Motor neuron (in vitro differentiated cells): ENCODE results near the gene ARID5B. TPM values are rescaled to one million over a fixed set of nuclear protein-coding genes. Genes with fewer than 3 reads are reported as not detected.

Experiments
- ATAC-seq, 8 experiments: fragments of 200-7000 bp; cut with Tn5 transposase; replicated peaks in 6 of 8; 2 replicates each; pipeline ENCODE4 v1.8.0; 2021; ENCODE audit warnings: mild to moderate bottlenecking in 8 of 8, moderate library complexity in 8 of 8
- H3K27ac ChIP-seq, 2 donors: fragments of 250-450 bp; sonication (Bioruptor Pico); 2 replicates each; pipeline ENCODE4 v1.9.0; 2021; ENCODE audit warnings: antibody characterized with exemption in 2 of 2, mild to moderate bottlenecking in 2 of 2, moderate library complexity in 1 of 2
- H3K4me1 ChIP-seq, 2 donors: fragments of 250-450 bp; sonication (Bioruptor Pico); replicated peaks in 1 of 2; 2 replicates each; pipeline ENCODE4 v1.6.1; 2021; ENCODE audit warnings: antibody characterized with exemption in 2 of 2, mild to moderate bottlenecking in 2 of 2, moderate library complexity in 1 of 2
- H3K4me3 ChIP-seq, 5 donors: fragments of 250-450 bp; sonication (Bioruptor Pico); 2 replicates each; pipeline ENCODE4 v1.9.0; 2021; ENCODE audit warnings: antibody characterized with exemption in 5 of 5, mild to moderate bottlenecking in 5 of 5, moderate library complexity in 4 of 5
- WGBS, 10 experiments: fragments of 450-650 bp; shearing (Covaris generic); methylation state at CpG; one replicate each; pipeline ENCODE4 v1.0.0; 2022; 5-methylcytosine and 5-hydroxymethylcytosine counted together
- in situ Hi-C, 9 experiments: fragments of 400-800 bp; cut with MboI; loops; one replicate each; pipeline ENCODE4 v1.15.0; 2021; ENCODE audit warnings: low sequenced_read_pairs in 9 of 9, low pct_unique_long_range_greater_than_20kb in 2 of 9; ENCODE audit not compliant: unreplicated experiment in 9 of 9
- total RNA-seq, 8 experiments: library from RNA; unstranded; fragments of 300-600 nt; gene quantifications; 2 replicates each; pipeline versions ENCODE4 v1.2.3 to v1.2.4, GENCODE V29; 2022

ARID5B gene
- total RNA-seq, 8 experiments from 2014 or later: 5.7 to 53.4 (median 14.7) TPM

DNA sequence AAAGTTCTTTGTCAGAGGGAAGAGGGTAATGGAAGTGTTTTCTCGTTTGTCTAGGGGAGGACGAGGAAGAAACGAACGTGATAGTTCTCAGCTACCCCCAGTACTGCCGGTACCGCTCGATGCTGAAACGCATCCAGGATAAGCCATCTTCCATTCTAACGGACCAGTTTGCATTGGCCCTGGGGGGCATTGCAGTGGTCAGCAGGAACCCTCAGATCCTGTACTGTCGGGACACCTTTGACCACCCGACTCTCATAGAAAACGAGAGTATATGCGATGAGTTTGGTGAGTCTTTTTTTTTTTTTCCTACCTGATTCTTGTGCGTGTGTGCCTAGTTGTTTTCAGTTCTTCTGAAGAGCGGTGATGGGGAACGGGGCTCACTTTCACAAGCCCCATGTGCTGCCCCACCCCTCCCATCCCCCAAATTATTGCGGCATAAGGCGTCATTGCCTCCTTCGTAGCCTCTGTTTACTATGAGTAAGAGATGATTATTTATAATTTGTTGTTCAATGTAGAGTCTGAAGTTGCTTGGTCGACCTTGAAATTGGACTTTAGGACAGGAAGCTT, 98.6 kb downstream of the ARID5B start:
- ATAC-seq: no peak
- WGBS, 10 experiments: 70 to 100% (median 94%) methylated on average over 1 to 17 of the region's 20 CpGs; no CpG with 5 or more reads in 2 of the 10 experiments
- H3K27ac ChIP-seq: no peak overlapping the region
- peaks cover 3 to 6% of the 10 kb centered on the region in 2 donors for H3K4me1 ChIP-seq
- no peak overlapping the region for H3K4me3 ChIP-seq
- in situ Hi-C loops: no loop called here

DNA sequence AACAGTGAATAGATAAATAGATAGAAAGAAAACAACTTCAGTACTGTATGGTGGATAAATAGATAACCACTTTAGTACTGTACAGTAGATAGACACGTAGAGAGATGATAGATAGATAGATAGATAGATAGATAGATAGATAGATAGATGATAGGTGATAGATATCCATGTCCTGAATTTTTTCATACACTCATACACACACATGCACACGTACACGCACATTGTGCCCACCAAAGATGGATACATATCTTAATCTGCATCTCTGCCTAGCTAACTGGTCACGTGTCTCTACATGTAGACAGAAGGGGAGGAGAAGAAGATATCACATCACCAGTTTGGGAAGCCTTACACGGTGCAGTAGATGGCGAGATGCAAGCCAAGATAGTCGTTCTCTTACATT, 99.2 kb downstream of the ARID5B start:
- in situ Hi-C loops: no loop called here
- Histone ChIP-seq H3K4me1 (no peaks in the 10 kb centered on the region), H3K27ac (no peak overlapping the region), H3K4me3 (no peak overlapping the region)
- WGBS, 10 experiments: 90 to 100% (median 99%) methylated on average over 1 to 5 of the region's 7 CpGs
- ATAC-seq: no peak

DNA sequence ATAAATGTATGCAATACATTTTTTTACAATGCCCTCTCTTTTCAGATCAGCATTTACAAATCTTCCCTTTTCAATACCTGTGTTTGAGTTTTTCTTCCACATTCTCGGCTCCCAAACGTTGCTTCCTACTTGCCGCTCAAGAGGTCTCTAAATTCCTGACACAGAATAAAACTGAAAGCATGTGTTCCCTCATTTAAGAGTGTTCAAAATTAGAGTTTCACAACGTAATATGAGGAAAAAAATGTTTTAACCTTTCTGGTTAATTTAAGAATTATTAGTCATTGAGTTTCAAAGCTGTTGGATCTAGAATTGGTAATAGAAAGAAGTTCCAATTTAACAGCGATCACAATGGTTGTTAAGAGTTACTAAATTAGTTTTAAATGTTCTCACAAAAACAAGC, 100.4 kb downstream of the ARID5B start:
- Histone ChIP-seq H3K4me3 (no peak overlapping the region), H3K4me1 (no peaks in the 10 kb centered on the region), H3K27ac (no peak overlapping the region)
- in situ Hi-C loops: no loop called here
- 15 to 96% (median 80%) methylated on average over 2 to 5 of the region's 5 CpGs for WGBS, 10 experiments
- ATAC-seq: no peak

DNA sequence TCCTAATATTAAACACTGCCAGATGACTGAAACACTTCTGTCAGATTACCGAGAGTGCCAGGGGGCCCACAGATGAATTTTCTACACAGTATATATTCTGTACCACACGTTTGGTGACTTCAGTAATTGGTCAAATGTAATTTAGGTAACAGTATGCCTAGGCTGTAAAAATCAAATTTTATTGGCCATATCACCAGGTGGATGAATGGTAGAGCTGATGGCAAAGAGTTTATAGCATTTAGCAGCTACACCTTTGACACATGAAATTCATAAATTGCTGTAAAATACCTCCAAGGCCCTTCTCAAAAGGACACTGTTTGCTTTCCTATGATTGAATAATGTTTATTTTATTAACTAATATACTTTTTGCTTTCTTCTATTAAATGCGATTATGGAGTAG, 101.3 kb downstream of the ARID5B start:
- H3K4me3 ChIP-seq: no peak overlapping the region
- 43 to 100% (median 83%) methylated on average over 1 to 3 of the region's 3 CpGs; no CpG with 5 or more reads in 1 of the 10 experiments for WGBS, 10 experiments
- no peak for ATAC-seq
- H3K4me1 ChIP-seq: no peaks in the 10 kb centered on the region
- H3K27ac ChIP-seq: no peak overlapping the region
- in situ Hi-C loops: no loop called here

DNA sequence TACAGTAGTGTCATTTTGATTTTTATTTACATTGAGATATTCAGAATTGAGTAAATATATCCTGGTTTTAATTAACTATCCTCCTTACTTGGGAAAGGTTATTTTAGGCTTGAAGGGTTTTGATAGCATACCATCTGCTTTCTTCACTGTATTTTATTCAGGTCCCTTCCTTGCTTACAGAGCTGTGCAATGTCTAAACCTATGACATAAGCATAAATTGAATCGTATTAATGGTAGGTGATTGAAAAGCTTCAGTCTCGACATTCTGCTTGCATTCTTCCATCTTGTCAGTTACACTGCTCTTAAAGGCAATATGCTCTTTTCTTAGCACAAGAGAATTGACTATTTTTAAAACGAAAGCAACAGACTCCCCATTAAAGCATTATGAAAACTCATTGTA, 102.5 kb downstream of the ARID5B start:
- WGBS, 10 experiments: 25 to 94% (median 80%) methylated on average over 1 to 3 of the region's 3 CpGs

DNA sequence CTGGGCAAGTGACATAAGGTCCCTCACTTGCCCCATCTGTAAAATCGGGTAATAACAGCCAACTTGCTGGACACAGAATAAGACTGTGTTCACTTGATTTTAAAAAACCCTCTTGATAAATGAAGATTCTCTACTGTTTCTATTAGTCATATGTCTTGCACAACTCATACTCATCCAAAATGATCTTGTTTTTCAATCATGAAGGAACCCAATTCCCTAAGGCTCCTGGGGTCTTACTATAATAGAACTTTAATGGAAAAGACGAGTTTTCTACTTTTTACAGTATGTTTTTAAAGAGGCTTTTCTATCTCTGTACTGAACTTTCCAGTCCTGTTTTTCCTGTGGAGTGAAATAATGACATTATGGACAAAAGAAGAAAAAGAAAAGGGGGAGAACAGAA, 103.8 kb downstream of the ARID5B start:
- no peak for ATAC-seq

More for the DNA sequence above, 102.5 kb downstream of the ARID5B start:
- ATAC-seq: no peak
- in situ Hi-C loops: no loop called here
- Histone ChIP-seq H3K4me3 (no peak overlapping the region), H3K4me1 (no peaks in the 10 kb centered on the region), H3K27ac (no peak overlapping the region)

DNA sequence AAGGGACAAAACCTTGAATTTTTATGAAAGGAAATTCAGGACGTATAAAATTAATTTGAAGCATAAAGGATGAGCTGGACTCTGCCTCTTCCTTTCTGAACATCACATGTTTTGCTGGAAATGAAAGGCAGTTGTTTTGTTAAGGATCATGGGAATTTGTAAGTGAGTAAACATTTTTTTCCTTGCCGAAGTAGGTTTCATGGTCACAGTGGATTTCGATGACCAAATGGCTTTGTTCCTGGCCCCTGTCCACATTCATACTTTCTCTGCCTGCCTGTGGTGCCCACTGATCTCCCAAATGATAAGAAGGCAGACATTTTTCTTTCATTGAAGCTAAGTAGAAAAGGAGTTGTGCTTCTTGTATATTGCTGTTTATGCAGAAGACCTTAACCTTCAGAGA, 104.2 kb downstream of the ARID5B start:
- Histone ChIP-seq H3K4me1 (no peaks in the 10 kb centered on the region), H3K27ac (no peak overlapping the region), H3K4me3 (no peak overlapping the region)
- in situ Hi-C loops: no loop called here
- 29 to 100% (median 85%) methylated on average over 1 to 3 of the region's 3 CpGs; no CpG with 5 or more reads in 1 of the 10 experiments for WGBS, 10 experiments
- ATAC-seq: no peak

More for the DNA sequence above, 103.8 kb downstream of the ARID5B start:
- no peak overlapping the region for H3K4me3 ChIP-seq
- no peaks in the 10 kb centered on the region for H3K4me1 ChIP-seq
- no peak overlapping the region for H3K27ac ChIP-seq
- WGBS, 10 experiments: 56 to 100% (median 86%) methylated on average over 1 to 2 of the region's 2 CpGs; no CpG with 5 or more reads in 2 of the 10 experiments
- in situ Hi-C loops: no loop called here

DNA sequence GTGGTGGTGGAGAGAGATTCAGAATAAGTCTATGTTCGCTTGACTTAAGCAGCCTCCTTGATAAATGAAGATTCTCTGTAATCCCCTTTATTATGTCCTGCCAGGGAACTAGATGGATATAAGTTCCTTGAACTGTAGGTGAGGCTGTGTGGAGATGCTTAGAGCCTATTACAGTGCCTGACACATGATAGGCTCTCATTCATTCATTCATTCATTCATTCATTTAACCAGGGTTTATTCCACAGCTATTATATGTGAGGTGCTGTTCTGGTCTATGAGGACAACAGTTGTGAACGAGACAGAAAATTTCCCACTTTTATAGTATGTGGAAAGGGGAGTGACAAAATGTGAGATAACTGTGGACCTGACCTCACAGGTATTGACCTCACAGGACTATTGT, 105.6 kb downstream of the ARID5B start:
- WGBS, 10 experiments: 50 to 100% (median 88%) methylated on average over 1 to 2 of the region's 2 CpGs; no CpG with 5 or more reads in 3 of the 10 experiments
- in situ Hi-C loops: no loop called here
- Histone ChIP-seq H3K27ac (no peak overlapping the region), H3K4me3 (no peak overlapping the region), H3K4me1 (no peaks in the 10 kb centered on the region)
- no peak for ATAC-seq

DNA sequence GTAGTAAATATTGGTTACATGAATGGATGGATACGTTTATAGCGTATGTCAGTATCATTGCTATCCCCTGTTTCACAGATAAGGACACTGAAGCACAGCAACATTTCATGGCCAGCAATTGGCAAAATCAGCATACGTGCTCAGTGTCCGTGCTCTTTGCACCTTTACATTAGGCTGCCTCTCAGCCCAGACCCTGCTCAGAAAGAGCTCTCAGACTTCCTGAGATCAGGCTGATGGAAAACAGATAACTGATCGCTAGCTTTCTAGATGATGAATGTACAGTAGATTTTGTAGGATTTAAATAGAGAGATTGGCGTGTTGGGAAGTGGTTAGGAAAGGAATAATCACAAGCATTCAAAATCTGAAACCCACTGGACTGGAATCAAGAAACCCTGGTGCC, 106.7 kb downstream of the ARID5B start:
- Histone ChIP-seq H3K4me3 (no peak overlapping the region), H3K27ac (no peak overlapping the region), H3K4me1 (no peaks in the 10 kb centered on the region)
- in situ Hi-C loops: no loop called here
- WGBS, 10 experiments: 60 to 100% (median 100%) methylated on average over 1 to 4 of the region's 6 CpGs; no CpG with 5 or more reads in 2 of the 10 experiments
- ATAC-seq: no peak

DNA sequence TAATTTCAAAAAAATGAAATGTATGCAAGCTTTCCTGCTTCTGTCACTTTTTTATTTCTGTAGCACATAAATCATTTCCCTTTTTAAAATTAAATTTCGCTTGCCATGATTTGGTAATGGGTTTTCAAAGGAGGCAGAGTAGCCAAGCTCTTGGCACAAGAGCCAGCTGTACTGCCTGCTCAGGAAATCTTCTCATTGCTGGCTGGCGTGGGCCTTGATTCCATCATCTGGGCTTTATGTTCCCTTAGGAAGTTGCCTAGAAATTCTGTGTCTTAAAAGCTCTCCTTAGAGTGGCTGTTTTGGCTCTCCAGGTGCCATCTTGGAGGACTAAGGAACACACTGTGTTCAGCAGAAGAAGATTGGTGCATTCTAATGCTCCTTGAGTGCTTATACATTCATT, 107.4 kb downstream of the ARID5B start:
- WGBS, 10 experiments: 80 to 100% (median 100%) methylated on average over 1 to 2 of the region's 2 CpGs
- in situ Hi-C loops: no loop called here
- no peak overlapping the region for H3K27ac ChIP-seq
- H3K4me3 ChIP-seq: no peak overlapping the region
- no peak for ATAC-seq
- H3K4me1 ChIP-seq: no peaks in the 10 kb centered on the region

DNA sequence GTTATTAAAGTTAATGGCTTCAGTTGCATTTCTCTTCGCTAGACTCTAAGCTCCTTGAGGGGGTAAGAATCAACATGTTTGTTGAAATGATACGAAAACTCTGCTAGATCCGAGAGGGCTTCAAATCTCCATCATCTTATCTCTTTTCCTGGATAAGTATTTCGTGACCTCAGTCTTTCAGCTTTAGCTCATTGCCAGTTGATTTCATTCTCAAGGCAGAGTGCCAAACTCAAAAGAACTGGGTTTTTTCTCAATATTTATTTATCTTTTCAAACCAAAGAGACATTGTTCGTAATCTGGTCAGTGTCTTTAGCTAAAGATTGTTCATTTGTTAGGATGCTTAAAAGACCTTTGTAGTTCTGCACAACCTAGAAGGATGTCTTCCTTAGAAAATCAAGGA, 108.9 kb downstream of the ARID5B start:
- 84 to 100% (median 98%) methylated on average over 1 to 5 of the region's 5 CpGs for WGBS, 10 experiments
- no peaks in the 10 kb centered on the region for H3K4me1 ChIP-seq
- no peak for ATAC-seq
- no peak overlapping the region for H3K4me3 ChIP-seq
- in situ Hi-C loops: no loop called here
- no peak overlapping the region for H3K27ac ChIP-seq

DNA sequence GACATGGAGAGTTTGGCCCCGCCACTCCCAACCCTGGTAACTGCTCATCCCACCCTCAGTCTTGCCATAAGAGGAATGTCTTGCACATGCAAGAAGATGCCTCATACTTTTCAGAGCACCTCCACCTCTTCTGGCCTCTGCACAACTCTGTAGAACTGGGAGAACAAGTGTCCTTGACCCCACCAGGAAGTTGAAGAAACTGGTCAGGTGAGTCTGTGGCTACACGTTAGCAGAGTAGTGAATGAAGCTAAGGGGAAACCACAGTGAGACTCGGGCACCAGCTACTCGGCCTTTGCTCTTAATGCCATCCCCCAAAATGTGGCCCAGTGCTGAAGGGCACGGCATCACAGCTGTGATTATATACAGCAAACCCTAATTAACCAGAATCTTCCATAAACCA, 110.1 kb downstream of the ARID5B start:
- ATAC-seq: no peak
- Histone ChIP-seq H3K4me1 (no peaks in the 10 kb centered on the region), H3K27ac (no peak overlapping the region), H3K4me3 (no peak overlapping the region)
- in situ Hi-C loops: no loop called here
- WGBS, 10 experiments: 60 to 100% (median 94%) methylated on average over 1 to 4 of the region's 5 CpGs; no CpG with 5 or more reads in 3 of the 10 experiments

DNA sequence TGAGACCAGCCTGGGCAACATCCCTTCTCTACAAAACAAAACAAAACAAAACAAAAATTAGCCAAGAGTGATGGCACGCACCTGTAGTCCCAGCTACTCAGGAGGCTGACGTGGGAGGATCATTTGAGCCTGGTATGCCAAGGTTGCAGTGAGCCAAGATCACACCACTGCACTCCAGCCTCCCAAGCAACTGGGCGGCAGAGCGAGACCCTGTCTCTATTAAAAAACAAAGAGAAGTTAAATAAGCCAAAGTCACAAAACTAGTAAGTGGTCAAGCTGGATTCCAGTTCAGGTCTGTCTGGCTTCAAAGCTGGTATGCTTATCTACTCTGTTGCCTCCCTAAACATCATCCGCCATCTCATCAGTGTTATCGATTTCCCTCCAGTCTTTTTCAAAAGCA, 110.8 kb downstream of the ARID5B start:
- no peak for ATAC-seq
- Histone ChIP-seq H3K27ac (no peak overlapping the region), H3K4me3 (no peak overlapping the region), H3K4me1 (no peaks in the 10 kb centered on the region)
- in situ Hi-C loops: no loop called here
- whole genome bisulfite sequencing, 10 experiments: 81 to 100% (median 96%) methylated on average over 2 to 6 of the region's 6 CpGs; no CpG with 5 or more reads in 2 of the 10 experiments

DNA sequence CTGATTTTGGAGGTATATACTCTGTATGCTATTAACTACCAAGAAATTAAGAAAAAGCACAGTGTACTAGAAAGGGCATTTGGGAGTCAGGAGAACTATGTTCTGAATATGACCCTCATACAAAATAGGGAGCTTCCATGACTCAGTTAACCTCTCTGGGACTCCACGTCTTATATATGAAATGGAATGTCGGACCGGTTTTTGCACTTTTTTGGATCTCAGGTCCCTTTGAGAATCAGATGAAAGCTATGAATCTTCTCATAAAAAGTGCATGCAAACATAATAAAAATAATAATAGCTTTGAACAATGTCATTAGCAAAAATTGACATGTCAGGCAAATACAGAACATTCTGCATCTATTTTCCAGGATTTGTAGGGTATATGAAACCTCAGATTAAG, 113.0 kb downstream of the ARID5B start:
- Histone ChIP-seq H3K27ac (no peak overlapping the region), H3K4me3 (no peak overlapping the region), H3K4me1 (peaks cover 0 to 14% of the 10 kb centered on the region in 2 donors)
- 100% methylated on average over 2 to 3 of the region's 3 CpGs; no CpG with 5 or more reads in 7 of the 10 experiments for WGBS, 10 experiments
- in situ Hi-C loops: no loop called here
- ATAC-seq: no peak
